RPMI7951 (cell line): ENCODE data around the gene KRR1. TPM values are rescaled to one million over a fixed set of nuclear protein-coding genes. Genes with fewer than 3 reads are reported as not detected.

Experiments used
- total RNA-seq: library from RNA; depleted of rRNA; stranded (reverse); fragments of >200 nt; shearing (Covaris generic); gene quantifications from 2 replicates; pipeline ENCODE4 v1.2.3, GENCODE V29; 2014; rRNA removed

The KRR1 gene
- total RNA-seq, 1 experiment from 2014 or later, result 48.7 TPM

Other genes with a start within 250 kb of the KRR1 start
- gene CAPS2, start 181.3 kb downstream of the KRR1 start, total RNA-seq, result 3.0 and 3.3 TPM in 2 replicates
- gene GLIPR1L1, start 176.9 kb downstream of the KRR1 start, total RNA-seq, result not detected in 2 replicates
- 0.20 and 0.36 TPM in 2 replicates for gene GLIPR1L2, start 120.5 kb downstream of the KRR1 start, total RNA-seq
- 36.8 and 46.3 TPM in 2 replicates for gene GLIPR1, start 30.9 kb downstream of the KRR1 start, total RNA-seq